ENCODE results near the gene TRMT11.

The TRMT11 gene

DNA sequence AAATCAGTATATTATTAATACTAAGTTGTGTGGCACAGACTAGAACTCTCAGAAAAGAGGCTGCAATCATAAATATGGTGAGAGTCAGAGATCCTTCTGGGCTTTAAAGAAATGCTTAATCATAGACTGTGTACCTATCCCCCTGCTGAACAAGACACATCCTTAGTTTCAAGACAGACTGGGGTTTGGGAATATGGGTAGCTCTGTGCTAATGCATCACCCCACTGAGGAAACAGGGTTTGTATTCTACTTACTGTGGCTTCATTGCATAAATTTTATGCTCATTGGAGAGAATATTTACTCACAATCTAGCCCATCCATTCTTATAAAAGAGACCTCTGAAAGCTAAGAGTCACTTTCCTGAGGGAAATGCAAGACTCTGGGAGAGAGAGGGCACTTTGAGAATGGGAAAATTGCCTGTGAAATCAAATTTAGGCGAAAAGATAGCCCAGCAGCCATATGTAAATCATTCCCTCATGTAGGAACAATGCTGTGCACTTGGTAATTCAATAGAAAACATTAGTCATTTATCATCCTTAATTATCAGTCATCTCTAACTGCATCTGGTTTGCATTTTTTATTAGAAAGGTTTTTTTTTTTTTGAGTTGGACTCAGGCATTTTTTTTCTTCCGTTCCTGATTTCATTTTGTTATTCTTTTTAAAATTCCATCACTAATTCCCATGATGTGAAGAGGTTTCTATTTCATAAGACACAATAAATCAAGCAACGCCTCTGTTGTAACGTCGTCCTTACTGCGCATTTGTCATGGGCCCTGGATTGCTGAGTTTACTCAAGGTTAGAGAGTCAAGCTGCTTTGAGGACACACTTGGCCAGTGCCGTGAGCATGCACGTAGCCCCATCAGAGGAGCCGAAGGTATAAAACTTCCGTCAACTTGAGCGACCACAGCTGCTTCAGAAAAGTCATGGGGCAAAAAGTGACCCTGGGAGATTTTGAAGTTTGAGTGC lies 91.8 kb downstream of the TRMT11 start:
- no peak for DNase-seq

- DNase-seq, result no peak
These were observed 97.5 kb downstream of the TRMT11 start for GRCh38 chr6:126083875-126084274.

- no peak for DNase-seq
These were observed 100.2 kb downstream of the TRMT11 start for GRCh38 chr6:126086560-126086959.
